Activated CD8-positive, alpha-beta memory T cell treated with anti-CD3 and anti-CD28 coated beads, Interleukin-2, amount 10 ng/mL, durations not matched to agents 7 days and 5 days (primary cell): ENCODE results near the gene SAG. TPM values are rescaled to one million over a fixed set of nuclear protein-coding genes. Genes with fewer than 3 reads are reported as not detected.

Source experiments
- ATAC-seq: fragments of 150-1000 bp; cut with Tn5 transposase; one replicate; pipeline ENCODE4 v1.10.0; 2021; ENCODE audit warnings: moderate library complexity
- CTCF ChIA-PET: fragments of 350-600 bp; sonication (Branson Sonifier 250); formaldehyde crosslinking; loops from one replicate; lab custom pipeline; 2021; ENCODE audit warnings: antibody characterized with exemption; lab: Charles Lee
- DNase-seq: peaks from one replicate; pipeline ENCODE4 v3.0.0-alpha.2; 2020
- H3K27ac Mint-ChIP-seq: one replicate; pipeline ENCODE4 v1.8.0; 2021; ENCODE audit warnings: mild to moderate bottlenecking, mixed read lengths
- H3K27me3 Mint-ChIP-seq: one replicate; pipeline ENCODE4 v1.8.0; 2021; ENCODE audit warnings: mixed read lengths
- H3K36me3 Mint-ChIP-seq: one replicate; pipeline ENCODE4 v1.8.0; 2021; ENCODE audit warnings: mild to moderate bottlenecking, mixed read lengths
- H3K4me1 Mint-ChIP-seq: one replicate; pipeline ENCODE4 v1.8.0; 2021; ENCODE audit warnings: mixed read lengths
- H3K4me3 Mint-ChIP-seq: one replicate; pipeline ENCODE4 v1.8.0; 2021; ENCODE audit warnings: mild to moderate bottlenecking, moderate library complexity, mixed read lengths
- H3K9me3 Mint-ChIP-seq: one replicate; pipeline ENCODE4 v1.8.0; 2022; ENCODE audit warnings: low read depth, mixed read lengths
- total RNA-seq, 2 experiments: library from RNA; stranded (reverse); gene quantifications; one replicate each; pipeline ENCODE4 v1.2.3, GENCODE V29; 2021

The SAG gene
- total RNA-seq, 2 experiments from 2014 or later, result 0.09 to 0.23 TPM

DNA sequence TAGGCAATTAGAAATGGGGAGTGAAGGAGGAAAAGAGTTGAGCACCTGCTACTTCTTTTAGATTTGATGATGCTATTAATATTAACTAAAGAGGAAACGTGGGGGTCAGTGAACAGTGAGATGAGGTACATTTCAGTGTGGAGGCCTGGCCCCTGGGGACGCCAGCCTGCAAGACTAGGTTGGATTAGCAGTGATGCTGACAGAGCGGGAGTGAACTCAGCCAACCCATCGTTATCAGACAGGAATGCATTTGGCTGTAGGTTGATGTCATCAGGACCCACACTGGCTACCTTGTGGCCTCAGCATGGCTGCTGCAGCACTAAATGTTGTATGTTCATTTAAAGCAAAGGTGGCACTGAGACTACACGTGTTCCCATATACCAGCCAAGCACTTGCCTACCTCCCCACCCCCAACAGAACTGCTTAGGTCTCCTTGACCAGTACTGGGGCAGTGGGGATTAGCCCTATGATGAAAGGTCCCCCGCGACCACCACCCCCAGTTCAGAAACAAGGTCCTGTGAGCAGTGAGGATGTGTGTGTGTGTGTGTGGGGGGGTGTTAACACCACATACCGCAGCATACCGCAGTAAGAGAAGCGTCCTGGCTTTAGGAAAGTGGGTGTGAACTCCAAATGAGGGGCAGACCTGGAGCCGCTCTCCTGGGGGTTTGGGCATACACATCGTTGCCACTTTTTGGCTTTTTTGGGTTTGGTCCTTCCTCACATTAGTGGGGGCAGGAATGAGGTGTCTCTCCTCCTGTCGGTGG, 72.7 kb downstream of the SAG start:
- H3K4me1 Mint-ChIP-seq, result peaks cover 46% of the 10 kb centered on the region
- H3K9me3 Mint-ChIP-seq, result peaks cover 2% of the 10 kb centered on the region
- ATAC-seq, result no peak
- H3K27ac Mint-ChIP-seq, result no peak overlapping the region
- no peak overlapping the region for H3K4me3 Mint-ChIP-seq
- H3K36me3 Mint-ChIP-seq, result peaks cover 14% of the 10 kb centered on the region
- CTCF ChIA-PET, result interaction anchor here (1.0 kb wide), 1 partner anchor 108 kb away, joined by 3 read pairs; no protein-coding TSS in a partner anchor
- no peak for DNase-seq
- H3K27me3 Mint-ChIP-seq, result no peaks in the 10 kb centered on the region

- CTCF ChIA-PET, result interaction anchor here (1.0 kb wide), 1 partner anchor 109 kb away, joined by 3 read pairs; no protein-coding TSS in a partner anchor
- Mint-ChIP-seq H3K27ac (peak overlapping the region; percentile 22), H3K36me3 (peaks cover 17% of the 10 kb centered on the region), H3K4me1 (peaks cover 55% of the 10 kb centered on the region), H3K4me3 (no peak overlapping the region), H3K27me3 (no peaks in the 10 kb centered on the region), H3K9me3 (peaks cover 2% of the 10 kb centered on the region)
- no peak for ATAC-seq
- no peak for DNase-seq
These were observed 73.5 kb downstream of the SAG start for GRCh38 chr2:233380995-233381637.

- Mint-ChIP-seq H3K36me3 (peaks cover 16% of the 10 kb centered on the region), H3K4me1 (peaks cover 60% of the 10 kb centered on the region), H3K9me3 (peaks cover 2% of the 10 kb centered on the region), H3K4me3 (no peak overlapping the region), H3K27ac (peak overlapping the region; percentile 22), H3K27me3 (no peaks in the 10 kb centered on the region)
- CTCF ChIA-PET, result interaction anchor here (1.0 kb wide), 1 partner anchor 109 kb away, joined by 3 read pairs; no protein-coding TSS in a partner anchor
- ATAC-seq, result no peak
- no peak for DNase-seq
These were observed 74.0 kb downstream of the SAG start for GRCh38 chr2:233381638-233381995.

DNA sequence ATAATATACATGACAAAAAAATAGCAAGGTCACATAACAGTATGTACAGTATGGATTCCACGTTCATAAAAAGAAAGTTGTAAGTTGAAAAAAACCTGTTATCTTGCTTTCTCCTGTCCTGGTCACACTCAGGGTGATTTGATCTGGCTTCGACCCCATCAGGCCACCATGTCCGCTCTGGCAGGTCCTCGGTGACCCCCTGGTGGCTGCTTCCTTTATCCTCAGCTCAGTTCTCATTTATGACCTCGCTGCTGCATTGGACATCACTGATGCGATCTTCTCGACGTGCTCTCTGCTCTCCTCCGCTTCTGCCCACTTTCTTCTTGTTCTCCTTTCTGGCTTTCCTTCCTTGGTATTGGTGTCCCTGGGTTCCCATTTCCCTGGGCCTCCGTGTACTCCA, 76.4 kb downstream of the SAG start:
- H3K27me3 Mint-ChIP-seq, result no peaks in the 10 kb centered on the region
- no peak overlapping the region for H3K4me3 Mint-ChIP-seq
- H3K27ac Mint-ChIP-seq, result peak overlapping the region; percentile 95
- H3K36me3 Mint-ChIP-seq, result peaks cover 15% of the 10 kb centered on the region
- ATAC-seq (no peak), DNase-seq (no peak)
- H3K9me3 Mint-ChIP-seq, result no peaks in the 10 kb centered on the region
- H3K4me1 Mint-ChIP-seq, result peaks cover 76% of the 10 kb centered on the region
- CTCF ChIA-PET, result interaction anchor here (1.5 to 2.2 kb wide), 4 partner anchors 9 to 132 kb away, joined by 3 to 7 read pairs (median 4); partner anchors contain the start of gene ATG16L1

DNA sequence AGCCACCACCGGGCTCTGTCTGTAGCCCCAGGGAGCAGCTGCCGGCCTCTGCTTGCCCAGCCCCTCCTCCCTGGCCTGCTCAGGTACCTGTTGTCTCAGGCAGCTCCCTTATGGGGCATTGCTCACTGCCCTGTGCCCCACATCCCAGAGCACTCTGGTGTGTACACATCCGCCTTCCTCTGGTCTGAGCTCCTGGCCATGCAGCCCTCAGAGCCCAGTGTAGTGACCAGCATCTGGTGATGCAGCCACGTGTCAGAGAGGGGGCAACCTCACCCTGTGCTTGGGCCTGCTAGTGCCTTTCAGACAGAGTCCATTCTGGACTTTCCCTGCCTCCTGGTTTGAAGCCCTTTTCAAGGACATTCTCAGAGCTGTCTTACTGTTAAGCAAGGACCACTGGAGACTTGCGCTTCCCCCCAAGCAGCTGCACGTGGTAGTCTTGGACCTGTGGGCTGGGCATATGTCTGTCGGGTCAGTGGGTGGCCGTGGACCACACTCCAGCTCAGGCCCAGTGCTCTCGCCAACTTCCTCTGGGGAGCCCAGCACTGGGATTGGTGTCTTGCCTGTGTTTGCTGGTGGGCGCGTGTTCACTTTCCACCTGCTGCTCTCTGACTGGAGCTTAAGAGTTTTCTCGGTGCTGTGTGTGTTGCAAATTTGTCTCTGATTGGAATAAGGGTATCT, 77.3 kb downstream of the SAG start:
- H3K36me3 Mint-ChIP-seq, result peaks cover 17% of the 10 kb centered on the region
- peak overlapping the region; percentile 95 for H3K27ac Mint-ChIP-seq
- CTCF ChIA-PET, result interaction anchor here (0.6 to 2.2 kb wide), 10 partner anchors 10 to 327 kb away, joined by 3 to 7 read pairs (median 4); partner anchors contain the start of genes ATG16L1 and DGKD
- DNase-seq (no peak), ATAC-seq (peak; percentile 22)
- no peaks in the 10 kb centered on the region for H3K27me3 Mint-ChIP-seq
- H3K4me3 Mint-ChIP-seq, result peak overlapping the region; percentile 70
- peaks cover 79% of the 10 kb centered on the region for H3K4me1 Mint-ChIP-seq
- H3K9me3 Mint-ChIP-seq, result no peaks in the 10 kb centered on the region

- peaks cover 74% of the 10 kb centered on the region for H3K4me1 Mint-ChIP-seq
These were observed 78.0 kb downstream of the SAG start for GRCh38 chr2:233385489-233386044.

GRCh38 chr2:233386382-233387041, 78.9 kb downstream of the SAG start:
- Mint-ChIP-seq H3K27me3 (no peaks in the 10 kb centered on the region), H3K36me3 (peaks cover 22% of the 10 kb centered on the region), H3K9me3 (no peaks in the 10 kb centered on the region), H3K4me1 (peaks cover 66% of the 10 kb centered on the region), H3K4me3 (peak overlapping the region; percentile 70), H3K27ac (peak overlapping the region; percentile 95)
- ATAC-seq (peak; percentile 14), DNase-seq (no peak)
- CTCF ChIA-PET, result no interaction called here

More at GRCh38 chr2:233385489-233386044, 78.0 kb downstream of the SAG start:
- Mint-ChIP-seq H3K27me3 (no peaks in the 10 kb centered on the region), H3K27ac (peak overlapping the region; percentile 95), H3K4me3 (peak overlapping the region; percentile 70), H3K9me3 (no peaks in the 10 kb centered on the region), H3K36me3 (peaks cover 17% of the 10 kb centered on the region)
- CTCF ChIA-PET, result interaction anchor here (0.6 to 2.2 kb wide), 9 partner anchors 10 to 327 kb away, joined by 3 to 7 read pairs (median 4); partner anchors contain the start of genes ATG16L1 and DGKD
- peak; percentile 79 for DNase-seq
- ATAC-seq, result peak; percentile 85

DNA sequence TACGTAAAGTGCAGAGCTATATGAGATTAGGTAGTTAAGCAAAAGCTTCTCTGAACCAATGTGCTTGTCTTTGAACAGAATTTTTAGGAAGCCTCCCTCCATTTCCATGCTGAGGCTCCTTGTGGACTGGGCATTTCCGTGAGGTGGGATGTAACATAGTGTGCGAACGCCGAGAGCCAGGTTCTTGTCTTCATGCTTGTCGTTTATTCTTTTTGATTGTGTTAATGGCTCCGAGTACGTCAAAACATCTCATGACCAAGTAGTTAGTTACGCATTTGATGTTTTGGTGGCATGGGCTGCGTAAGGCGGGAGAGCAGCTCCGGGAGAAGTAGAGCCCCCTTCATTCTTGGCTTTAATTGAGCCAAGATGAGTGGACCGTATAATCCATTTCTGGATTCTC, 79.6 kb downstream of the SAG start:
- peaks cover 27% of the 10 kb centered on the region for H3K36me3 Mint-ChIP-seq
- no peak overlapping the region for H3K27ac Mint-ChIP-seq
- DNase-seq (no peak), ATAC-seq (no peak)
- H3K4me1 Mint-ChIP-seq, result peaks cover 63% of the 10 kb centered on the region
- H3K9me3 Mint-ChIP-seq, result no peaks in the 10 kb centered on the region
- no peaks in the 10 kb centered on the region for H3K27me3 Mint-ChIP-seq
- CTCF ChIA-PET, result no interaction called here
- peak overlapping the region; percentile 70 for H3K4me3 Mint-ChIP-seq

DNA sequence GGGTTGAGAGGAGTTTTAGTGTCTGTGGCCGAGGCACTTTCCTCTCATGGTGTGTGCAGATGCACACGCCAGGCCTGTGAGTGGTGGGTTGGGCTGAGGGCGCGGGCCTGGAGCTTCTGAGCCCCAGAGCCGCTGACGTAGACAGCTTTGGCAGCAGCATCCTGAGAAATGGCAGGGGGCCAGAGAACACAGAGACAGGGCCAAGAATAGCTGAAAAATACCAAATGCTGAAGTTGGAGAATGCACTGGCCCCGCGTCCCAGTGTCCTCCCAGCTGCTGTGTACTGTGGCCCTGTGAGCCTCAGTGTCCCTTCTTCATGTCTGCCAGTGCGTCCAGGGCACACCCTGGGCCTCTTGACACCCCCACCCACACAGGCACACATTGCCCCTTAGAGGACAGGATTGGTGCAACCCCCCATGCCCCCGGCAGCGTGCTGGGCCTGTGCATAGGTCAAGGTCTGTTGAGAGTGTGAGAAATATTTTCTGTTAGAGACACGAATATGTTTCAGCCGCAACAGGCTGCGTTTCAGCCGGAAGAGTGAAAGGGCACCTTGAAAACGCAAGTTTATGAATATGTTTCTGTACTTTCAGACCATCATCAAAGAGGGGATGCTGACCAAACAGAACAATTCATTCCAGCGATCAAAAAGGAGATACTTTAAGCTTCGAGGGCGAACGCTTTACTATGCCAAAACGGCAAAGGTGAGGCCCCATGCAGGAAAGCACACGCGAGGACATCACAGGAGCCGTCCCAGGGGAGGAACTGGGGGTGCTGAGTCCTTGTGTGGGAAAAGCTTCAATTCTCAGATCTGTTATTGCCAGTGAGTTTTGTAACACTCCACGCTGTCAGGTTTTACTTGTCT, 80.3 kb downstream of the SAG start:
- CTCF ChIA-PET, result interaction anchor here (1.4 kb wide), 1 partner anchor 11 kb away, joined by 5 read pairs; no protein-coding TSS in a partner anchor
- H3K36me3 Mint-ChIP-seq, result peaks cover 27% of the 10 kb centered on the region
- no peaks in the 10 kb centered on the region for H3K27me3 Mint-ChIP-seq
- no peaks in the 10 kb centered on the region for H3K9me3 Mint-ChIP-seq
- H3K4me1 Mint-ChIP-seq, result peaks cover 56% of the 10 kb centered on the region
- H3K4me3 Mint-ChIP-seq, result no peak overlapping the region
- no peak for ATAC-seq
- DNase-seq, result no peak
- no peak overlapping the region for H3K27ac Mint-ChIP-seq

DNA sequence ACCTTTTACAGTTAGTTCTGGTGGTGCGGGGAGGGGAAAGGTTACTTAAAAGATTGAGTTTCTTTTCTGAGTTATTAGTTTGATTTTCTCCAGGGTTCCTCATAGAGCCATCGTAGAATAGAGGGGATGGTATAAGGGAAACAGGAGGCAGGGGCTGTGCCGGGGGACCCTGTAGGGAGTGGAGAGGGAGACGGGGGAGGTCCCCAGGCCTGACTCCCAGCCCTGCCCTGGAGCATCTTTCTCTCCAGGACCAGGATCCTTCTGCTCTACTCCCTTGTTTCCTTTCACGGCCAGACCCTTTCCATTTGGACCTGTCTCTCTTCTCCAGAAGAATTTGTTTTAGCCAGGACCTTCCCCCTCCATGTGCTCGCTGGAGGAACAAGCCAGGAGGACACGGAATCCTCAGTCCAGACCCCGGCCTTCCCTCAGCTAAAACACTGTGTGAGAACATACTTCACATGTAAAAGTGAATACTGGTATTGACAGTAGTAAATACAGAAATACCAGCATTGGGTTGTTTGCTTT, 82.0 kb downstream of the SAG start:
- no peak overlapping the region for H3K27ac Mint-ChIP-seq
- ATAC-seq (no peak), DNase-seq (no peak)
- CTCF ChIA-PET, result interaction anchor here (1.4 kb wide), 1 partner anchor 9 kb away, joined by 5 read pairs; no protein-coding TSS in a partner anchor
- H3K36me3 Mint-ChIP-seq, result peaks cover 25% of the 10 kb centered on the region
- no peak overlapping the region for H3K4me3 Mint-ChIP-seq
- peaks cover 44% of the 10 kb centered on the region for H3K4me1 Mint-ChIP-seq
- H3K27me3 Mint-ChIP-seq, result no peaks in the 10 kb centered on the region
- H3K9me3 Mint-ChIP-seq, result no peaks in the 10 kb centered on the region

DNA sequence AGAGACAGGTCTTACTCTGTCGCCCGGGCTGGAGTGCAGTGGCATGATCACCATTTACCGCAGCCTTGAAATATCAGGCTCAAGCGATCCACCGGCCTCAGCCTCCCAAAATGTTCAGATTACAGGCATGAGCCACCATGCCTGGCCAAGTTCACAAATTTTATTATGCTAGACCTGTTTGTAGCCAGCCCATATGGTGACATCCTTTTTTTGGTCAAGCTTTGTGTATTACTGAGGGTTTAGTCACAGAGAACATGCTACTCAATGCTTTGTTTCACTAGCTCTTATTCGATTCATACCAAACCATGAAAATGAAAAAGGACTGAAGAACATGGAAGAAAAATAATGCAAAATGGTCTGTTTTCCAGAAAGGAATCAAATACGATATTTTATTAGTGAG, 88.1 kb downstream of the SAG start:
- H3K4me3 Mint-ChIP-seq, result no peak overlapping the region
- no peak overlapping the region for H3K27ac Mint-ChIP-seq
- peaks cover 34% of the 10 kb centered on the region for H3K4me1 Mint-ChIP-seq
- CTCF ChIA-PET, result interaction anchor here (0.9 to 1.7 kb wide), 3 partner anchors 9 to 11 kb away, joined by 3 to 5 read pairs (median 4); no protein-coding TSS in a partner anchor
- H3K27me3 Mint-ChIP-seq, result no peaks in the 10 kb centered on the region
- no peak for ATAC-seq
- H3K36me3 Mint-ChIP-seq, result peaks cover 34% of the 10 kb centered on the region
- DNase-seq, result no peak
- no peaks in the 10 kb centered on the region for H3K9me3 Mint-ChIP-seq
